GM10266 (cell line): ENCODE results near the gene PARS2.

Source experiments
- DNase-seq: peaks from one replicate; pipeline ENCODE4 v3.0.0; 2012; ENCODE audit errors: extremely low spot score
- CTCF ChIP-seq: IDR thresholded peaks from 2 replicates; pipeline ENCODE4 v1.5.1; 2012; ENCODE audit warnings: mild to moderate bottlenecking, low read depth; ENCODE audit not compliant: control insufficient read depth, insufficient read depth; ENCODE audit errors: missing control alignments

Gene PARS2

GRCh38 chr1:54743416-54744226 is 20.7 kb downstream of the PARS2 start:
- no peak for TF ChIP-seq CTCF
- DNase-seq, result no peak

- no peak for DNase-seq
- no peak for TF ChIP-seq CTCF
These were observed 22.0 kb downstream of the PARS2 start for GRCh38 chr1:54742282-54742681.

GRCh38 chr1:54741531-54741930 is 22.8 kb downstream of the PARS2 start:
- TF ChIP-seq CTCF, result no peak
- no peak for DNase-seq

GRCh38 chr1:54738244-54738643 is 26.1 kb downstream of the PARS2 start:
- no peak for DNase-seq
- no peak for TF ChIP-seq CTCF

GRCh38 chr1:54736685-54737084 is 27.6 kb downstream of the PARS2 start:
- no peak for TF ChIP-seq CTCF

GRCh38 chr1:54728027-54728426 is 36.3 kb downstream of the PARS2 start:
- no peak for DNase-seq
- TF ChIP-seq CTCF, result no peak

More at GRCh38 chr1:54736685-54737084, 27.6 kb downstream of the PARS2 start:
- no peak for DNase-seq

GRCh38 chr1:54724771-54725170 is 39.6 kb downstream of the PARS2 start:
- TF ChIP-seq CTCF, result no peak

More at GRCh38 chr1:54724771-54725170, 39.6 kb downstream of the PARS2 start:
- no peak for DNase-seq
